Vein endothelial cell (primary cell): ENCODE data around the gene KRAS. TPM values are rescaled to one million over a fixed set of nuclear protein-coding genes. Genes with fewer than 3 reads are reported as not detected.

Source experiments
- total RNA-seq: library from RNA; depleted of rRNA; stranded (reverse); fragments of >200 nt; gene quantifications from 2 replicates; pipeline ENCODE4 v1.2.3, GENCODE V29; 2012

KRAS gene
- 16.3 and 18.2 TPM in 2 replicates for total RNA-seq

GRCh38 chr12:25250744-25251730 lies at the start of gene KRAS:
TSS of gene KRAS (minus strand) at chr12:25250929.

GRCh38 chr12:25195056-25195971 lies 55.4 kb downstream of the KRAS start, which contains the start of the genes DNAI7 and ETFRF1:
TSS of gene DNAI7 (minus strand) at chr12:25195160. CDS start at chr12:25195078, 82 bp downstream.
TSS of gene ETFRF1 (plus strand) at chr12:25195237. CDS start at chr12:25203957, 8,720 bp downstream.

Other genes starting within 250 kb of the KRAS start
- gene DNAI7, start 55.8 kb downstream of the KRAS start, total RNA-seq: not detected in 2 replicates
- 12.2 and 20.6 TPM in 2 replicates for gene ETFRF1, start 55.7 kb downstream of the KRAS start, total RNA-seq